PFSK-1 (cell line): ENCODE data around the gene MAOB.

Experiments used
- FOXP2 ChIP-seq: optimal IDR thresholded peaks from 2 replicates; pipeline ENCODE3; 2011; ENCODE audit warnings: borderline replicate concordance, control low read depth, inconsistent platforms; ENCODE audit not compliant: insufficient read depth; ENCODE audit errors: extremely low read length, extremely low read depth
- POLR2AphosphoS5 ChIP-seq: IDR thresholded peaks from 2 replicates; pipeline ENCODE4 v1.6.1; 2012; ENCODE audit warnings: low read depth, mild to moderate bottlenecking, control low read depth, low read length, moderate library complexity
- SIN3A ChIP-seq: IDR thresholded peaks from 2 replicates; pipeline ENCODE4 v1.6.1; 2012; ENCODE audit warnings: mild to moderate bottlenecking, low read length, moderate library complexity, borderline replicate concordance; ENCODE audit not compliant: insufficient read depth
- TAF1 ChIP-seq: IDR thresholded peaks from 2 replicates; pipeline ENCODE4 v1.6.1; 2012; ENCODE audit warnings: low read length, control low read depth, borderline replicate concordance; ENCODE audit not compliant: insufficient read depth
- TF ChIP-seq, protein P1 (sequence below), 2 experiments: IDR thresholded peaks; 2 replicates each; pipeline versions ENCODE4 v1.6.1 to v1.8.0; 2011 to 2012; ENCODE audit warnings: low read depth in 2 of 2, low read length in 2 of 2, control low read depth in 1 of 2, inconsistent platforms in 1 of 2, mild to moderate bottlenecking in 1 of 2, moderate library complexity in 1 of 2; ENCODE audit not compliant: insufficient read depth in 1 of 2

The MAOB gene

DNA sequence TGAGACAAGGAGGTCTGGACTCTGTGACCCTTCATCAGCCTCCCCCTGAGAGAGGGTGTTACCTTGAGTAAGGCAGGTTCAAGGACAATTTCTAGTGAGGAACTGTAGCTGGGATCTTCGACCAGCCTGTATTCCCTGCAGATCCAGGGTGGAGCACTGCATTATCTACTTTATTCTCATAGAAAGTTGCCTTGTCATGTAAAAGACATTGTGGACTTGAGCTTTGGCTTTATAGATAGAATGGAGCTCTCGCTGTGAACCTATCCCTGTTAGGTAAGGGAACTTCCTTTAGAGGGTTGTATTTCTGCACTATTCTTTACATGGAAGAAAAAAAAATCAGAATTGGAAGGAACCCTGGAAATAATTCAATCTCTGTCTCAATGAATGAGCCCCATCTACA is 134.8 kb downstream of the MAOB start:
- no peak for TF ChIP-seq POLR2AphosphoS5
- TF ChIP-seq FOXP2 = no peak
- no peak for TF ChIP-seq TAF1
- TF ChIP-seq SIN3A = no peak
- TF ChIP-seq, protein P1, sequence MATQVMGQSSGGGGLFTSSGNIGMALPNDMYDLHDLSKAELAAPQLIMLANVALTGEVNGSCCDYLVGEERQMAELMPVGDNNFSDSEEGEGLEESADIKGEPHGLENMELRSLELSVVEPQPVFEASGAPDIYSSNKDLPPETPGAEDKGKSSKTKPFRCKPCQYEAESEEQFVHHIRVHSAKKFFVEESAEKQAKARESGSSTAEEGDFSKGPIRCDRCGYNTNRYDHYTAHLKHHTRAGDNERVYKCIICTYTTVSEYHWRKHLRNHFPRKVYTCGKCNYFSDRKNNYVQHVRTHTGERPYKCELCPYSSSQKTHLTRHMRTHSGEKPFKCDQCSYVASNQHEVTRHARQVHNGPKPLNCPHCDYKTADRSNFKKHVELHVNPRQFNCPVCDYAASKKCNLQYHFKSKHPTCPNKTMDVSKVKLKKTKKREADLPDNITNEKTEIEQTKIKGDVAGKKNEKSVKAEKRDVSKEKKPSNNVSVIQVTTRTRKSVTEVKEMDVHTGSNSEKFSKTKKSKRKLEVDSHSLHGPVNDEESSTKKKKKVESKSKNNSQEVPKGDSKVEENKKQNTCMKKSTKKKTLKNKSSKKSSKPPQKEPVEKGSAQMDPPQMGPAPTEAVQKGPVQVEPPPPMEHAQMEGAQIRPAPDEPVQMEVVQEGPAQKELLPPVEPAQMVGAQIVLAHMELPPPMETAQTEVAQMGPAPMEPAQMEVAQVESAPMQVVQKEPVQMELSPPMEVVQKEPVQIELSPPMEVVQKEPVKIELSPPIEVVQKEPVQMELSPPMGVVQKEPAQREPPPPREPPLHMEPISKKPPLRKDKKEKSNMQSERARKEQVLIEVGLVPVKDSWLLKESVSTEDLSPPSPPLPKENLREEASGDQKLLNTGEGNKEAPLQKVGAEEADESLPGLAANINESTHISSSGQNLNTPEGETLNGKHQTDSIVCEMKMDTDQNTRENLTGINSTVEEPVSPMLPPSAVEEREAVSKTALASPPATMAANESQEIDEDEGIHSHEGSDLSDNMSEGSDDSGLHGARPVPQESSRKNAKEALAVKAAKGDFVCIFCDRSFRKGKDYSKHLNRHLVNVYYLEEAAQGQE (IDR thresholded peaks at IDR 0.05; ENCODE audit: insufficient read depth in 1 of 2, low read depth in 2 of 2, low read length in 2 of 2) = no peak

DNA sequence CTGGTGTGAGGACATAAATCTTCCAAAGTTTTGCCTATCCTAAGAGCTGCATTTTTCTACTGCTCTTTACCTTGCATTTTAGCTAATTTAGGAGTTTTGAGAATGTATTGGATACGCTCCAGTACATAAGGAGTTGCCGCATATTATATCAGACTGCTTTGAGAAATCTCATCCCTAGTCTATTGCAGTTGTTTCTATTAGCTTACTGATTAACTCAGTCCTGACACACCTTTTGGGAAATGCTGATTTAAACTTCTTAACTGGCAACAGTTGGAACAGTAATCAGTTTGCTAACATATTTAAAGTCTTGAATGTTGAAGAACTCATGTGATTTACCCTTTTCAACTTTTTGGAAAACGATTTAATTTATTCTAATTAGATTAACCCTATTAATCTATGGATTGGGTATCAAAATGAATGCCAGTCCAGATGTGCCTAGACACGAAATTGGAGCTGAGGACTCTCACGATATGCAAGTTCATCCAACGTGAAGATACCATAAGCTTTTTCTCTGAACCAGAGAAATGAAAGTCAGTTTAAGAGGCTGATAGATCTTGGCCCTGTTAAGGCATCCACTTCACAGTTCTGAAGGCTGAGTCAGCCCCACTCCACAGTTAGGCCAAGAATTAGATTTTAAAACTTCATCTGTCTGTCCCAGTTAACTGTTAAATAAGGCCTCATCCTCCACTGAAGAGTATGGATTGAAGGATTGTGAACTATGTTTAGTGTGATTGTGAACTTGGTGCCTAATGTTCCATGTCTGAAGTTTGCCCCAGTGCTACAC is 136.1 kb downstream of the MAOB start:
- TF ChIP-seq FOXP2 = no peak
- TF ChIP-seq, protein P1 (IDR thresholded peaks at IDR 0.05; ENCODE audit: insufficient read depth in 1 of 2, low read depth in 2 of 2, low read length in 2 of 2) = no peak
- TF ChIP-seq POLR2AphosphoS5 = no peak
- TF ChIP-seq SIN3A = no peak
- TF ChIP-seq TAF1 = no peak

DNA sequence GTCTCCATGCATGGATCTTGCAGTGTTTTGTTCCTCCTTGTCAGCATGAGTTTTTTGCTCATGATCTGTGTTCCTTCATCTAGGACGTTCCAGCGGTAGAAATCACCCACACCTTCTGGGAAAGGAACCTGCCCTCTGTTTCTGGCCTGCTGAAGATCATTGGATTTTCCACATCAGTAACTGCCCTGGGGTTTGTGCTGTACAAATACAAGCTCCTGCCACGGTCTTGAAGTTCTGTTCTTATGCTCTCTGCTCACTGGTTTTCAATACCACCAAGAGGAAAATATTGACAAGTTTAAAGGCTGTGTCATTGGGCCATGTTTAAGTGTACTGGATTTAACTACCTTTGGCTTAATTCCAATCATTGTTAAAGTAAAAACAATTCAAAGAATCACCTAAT is 138.0 kb downstream of the MAOB start:
- TF ChIP-seq TAF1 (no peak), POLR2AphosphoS5 (no peak), FOXP2 (no peak), SIN3A (no peak)
- TF ChIP-seq, protein P1 (IDR thresholded peaks at IDR 0.05; ENCODE audit: insufficient read depth in 1 of 2, low read depth in 2 of 2, low read length in 2 of 2) = no peak

DNA sequence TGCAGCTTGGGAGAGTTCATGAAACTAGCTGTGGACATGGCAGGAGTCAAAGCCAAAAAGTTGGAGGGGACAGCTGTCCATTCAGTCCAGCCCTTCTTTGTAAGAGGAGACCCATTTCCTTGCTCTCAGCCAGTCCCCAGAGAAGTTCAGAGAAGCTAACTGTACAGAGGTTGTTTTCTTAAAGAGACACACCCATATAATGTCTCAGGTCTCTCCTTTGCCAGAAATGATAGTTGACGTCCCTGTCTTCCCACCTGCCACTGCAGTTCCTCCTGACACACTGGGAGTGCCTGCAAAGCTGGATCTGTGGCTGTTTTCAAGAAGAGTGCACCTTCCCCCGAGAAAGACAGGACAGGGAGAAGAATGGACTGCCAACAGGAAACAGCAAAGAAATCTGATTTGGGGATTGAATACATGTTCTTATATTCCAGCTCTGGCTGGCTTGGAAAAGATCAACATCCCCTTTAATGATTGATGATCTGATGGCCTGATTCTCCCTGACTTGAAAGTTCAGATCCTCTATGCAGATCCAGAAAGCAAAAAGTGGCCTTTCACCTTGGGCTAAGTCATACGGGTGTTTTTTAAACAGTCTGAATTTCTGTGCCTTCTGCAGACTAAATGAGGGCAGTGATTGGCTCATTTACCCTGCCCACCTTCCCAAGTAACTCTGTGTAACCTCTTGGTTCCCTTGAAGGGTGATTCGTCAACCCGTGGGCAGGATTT is 139.0 kb downstream of the MAOB start:
- TF ChIP-seq TAF1 (no peak), POLR2AphosphoS5 (no peak), SIN3A (no peak)
- TF ChIP-seq, protein P1 (IDR thresholded peaks at IDR 0.05; ENCODE audit: insufficient read depth in 1 of 2, low read depth in 2 of 2, low read length in 2 of 2) = no peak
